Right renal cortex interstitium (tissue), 3 donors: ENCODE results near the gene REXO1. TPM values are rescaled to one million over a fixed set of nuclear protein-coding genes. Genes with fewer than 3 reads are reported as not detected.

Experiments used
- DNase-seq, 3 donors: peaks; one replicate each; pipeline ENCODE4 v3.0.0-alpha.2; 2013; ENCODE audit warnings: low read depth in 3 of 3, low spot score in 2 of 3
- polyA plus RNA-seq, 3 donors: library from polyadenylated mRNA; unstranded; fragments of 120-200 nt; gene quantifications; one replicate each; pipeline ENCODE4 v1.2.1, GENCODE V29; 2013; ENCODE audit not compliant: insufficient read length in 3 of 3

Gene REXO1
- polyA plus RNA-seq, 3 donors, result 17.5 to 25.2 (median 23.4) TPM

- DNase-seq, result no peak
These were observed 13.3 kb upstream of the REXO1 start for GRCh38 chr19:1861599-1862031.

GRCh38 chr19:1860821-1861598, 12.7 kb upstream of the REXO1 start:
- no peak for DNase-seq

GRCh38 chr19:1860042-1860775, 11.9 kb upstream of the REXO1 start:
- DNase-seq, result peak in 1 of 3 donors; percentile 71

- no peak for DNase-seq
These were observed 11.1 kb upstream of the REXO1 start for GRCh38 chr19:1859331-1859781.

GRCh38 chr19:1858412-1859081, 10.3 kb upstream of the REXO1 start:
- no peak for DNase-seq

GRCh38 chr19:1857648-1858326, 9.5 kb upstream of the REXO1 start:
- no peak for DNase-seq

GRCh38 chr19:1856698-1857603, 8.7 kb upstream of the REXO1 start:
- DNase-seq, result no peak

- DNase-seq, result no peak
These were observed 8.0 kb upstream of the REXO1 start for GRCh38 chr19:1856345-1856697.

- DNase-seq, result no peak
These were observed 7.6 kb upstream of the REXO1 start for GRCh38 chr19:1855828-1856255.

GRCh38 chr19:1855040-1855827, 7.0 kb upstream of the REXO1 start:
- DNase-seq, result no peak

GRCh38 chr19:1854542-1855039, 6.3 kb upstream of the REXO1 start:
- no peak for DNase-seq

GRCh38 chr19:1854039-1854541, 5.8 kb upstream of the REXO1 start:
- DNase-seq, result no peak

- DNase-seq, result no peak
These were observed 5.2 kb upstream of the REXO1 start for GRCh38 chr19:1853295-1854038.

GRCh38 chr19:1852581-1853128, 4.4 kb upstream of the REXO1 start:
- DNase-seq, result no peak

GRCh38 chr19:1851654-1852580, 3.6 kb upstream of the REXO1 start:
- no peak for DNase-seq

- DNase-seq, result no peak
These were observed 2.7 kb upstream of the REXO1 start for GRCh38 chr19:1850809-1851653.
